Uterus (tissue), 4 donors: ENCODE data around the gene GALNT9. TPM values are rescaled to one million over a fixed set of nuclear protein-coding genes. Genes with fewer than 3 reads are reported as not detected.

Experiments
- DNase-seq, 2 donors: peaks; one replicate each; pipeline ENCODE4 v3.0.0-alpha.2; 2019 to 2020
- H3K27ac ChIP-seq, 2 donors: fragments of 200-600 bp; sonication (generic); 1 replicate in 1 of 2; 2 replicates in 1 of 2; pipeline ENCODE4 v1.5.1; 2016 to 2018
- H3K27me3 ChIP-seq, 2 donors: fragments of 200-600 bp; sonication (generic); one replicate each; pipeline ENCODE4 v1.5.1; 2018 to 2019; ENCODE audit warnings: control low read depth in 1 of 2
- H3K36me3 ChIP-seq, 2 donors: fragments of 200-600 bp; sonication (generic); one replicate each; pipeline ENCODE4 v1.5.1; 2019; ENCODE audit warnings: control low read depth in 1 of 2
- H3K4me1 ChIP-seq, 2 donors: fragments of 200-600 bp; sonication (generic); one replicate each; pipeline ENCODE4 v1.5.1; 2018 to 2019; ENCODE audit warnings: control low read depth in 1 of 2
- H3K4me3 ChIP-seq, 2 donors: fragments of 200-600 bp; sonication (generic); 1 replicate in 1 of 2; 2 replicates in 1 of 2; pipeline ENCODE4 v1.5.1; 2018 to 2019; ENCODE audit warnings: mild to moderate bottlenecking in 1 of 2
- H3K9me3 ChIP-seq, 2 donors: fragments of 200-600 bp; sonication (generic); one replicate each; pipeline ENCODE4 v1.5.1; 2019; ENCODE audit warnings: control low read depth in 1 of 2
- CTCF ChIP-seq, 4 experiments: fragments of 200-600 bp in 2 of 4; fragments of 450-650 bp in 2 of 4; sonication (generic) in 2 of 4; IDR thresholded peaks; one replicate each; pipeline ENCODE4 v1.5.1; 2016 to 2019; ENCODE audit warnings: antibody characterized with exemption in 4 of 4, mild to moderate bottlenecking in 2 of 4, moderate library complexity in 1 of 4
- POLR2A ChIP-seq, 2 donors: fragments of 450-650 bp; IDR thresholded peaks; one replicate each; pipeline ENCODE4 v1.6.1; 2016; ENCODE audit warnings: antibody characterized with exemption in 2 of 2, mild to moderate bottlenecking in 1 of 2, moderate library complexity in 1 of 2
- intact Hi-C: fragments of 100-400 bp; cut with DNase I; formaldehyde crosslinking; loops from one replicate; pipeline ENCODE4 v1.15.1; 2023; ENCODE audit warnings: low total_unique reads
- small RNA-seq: library from RNA; depleted of rRNA; stranded (forward); fragments of <200 nt; gene quantifications from one replicate; pipeline ENCODE3, GENCODE V24; 2016
- total RNA-seq, 4 donors: library from RNA; depleted of rRNA in 3 of 4; stranded (reverse); fragments of >200 nt in 3 of 4; gene quantifications; one replicate each; pipeline versions ENCODE4 v1.1.0 to v1.2.4, GENCODE V29; 2014 to 2023
- donor health status: DM: yes; HTN: yes; CAD: no.

Gene GALNT9
- total RNA-seq, 4 donors from 2014 or later = 1.5 to 4.3 TPM; not detected in 2

GRCh38 chr12:132146772-132147422 is 182.5 kb downstream of the GALNT9 start:
- H3K27me3 ChIP-seq = no peaks in the 10 kb centered on the region
- H3K36me3 ChIP-seq = no peaks in the 10 kb centered on the region
- no peaks in the 10 kb centered on the region for H3K9me3 ChIP-seq
- peak in 1 of 2 donors; percentile 9 for DNase-seq
- peaks cover 0 to 20% of the 10 kb centered on the region in 2 donors for H3K4me1 ChIP-seq
- intact Hi-C loops = no loop called here
- no peak for TF ChIP-seq POLR2A (IDR thresholded peaks at IDR 0.05)
- no peak for TF ChIP-seq CTCF (IDR thresholded peaks at IDR 0.05)
- H3K4me3 ChIP-seq = no peak overlapping the region
- no peak overlapping the region for H3K27ac ChIP-seq

Small RNAs within 50 kb of the gene (small RNA-seq; reads per million reads assigned to genes)
- not detected for gene AC138466.3

Other genes with a start within 250 kb of the GALNT9 start
- gene DDX51, start 185.3 kb downstream of the GALNT9 start, total RNA-seq = 10 to 100 TPM in 3 of 4 donors, 1 to 10 TPM in 1; 7.9 to 53.3 (median 16.6) TPM
- gene NOC4L, start 185.1 kb downstream of the GALNT9 start, total RNA-seq = 10 to 100 TPM in 1 of 4 donors, 1 to 10 TPM in 1, not detected in 2; 9.4 to 15.4 TPM
- gene FBRSL1, start 160.6 kb upstream of the GALNT9 start, total RNA-seq = 10 to 100 TPM in 2 of 4 donors, 1 to 10 TPM in 2; 2.9 to 59.1 (median 31.8) TPM